Activated naive CD4-positive, alpha-beta T cell treated with anti-CD3 and anti-CD28 coated beads, Interleukin-2, amount 50 U/mL, for 16 hours (primary cell): ENCODE data around the gene SMARCE1.

Source experiments
- DNase-seq: peaks from one replicate; pipeline ENCODE4 v3.0.0-alpha.2; 2020

SMARCE1 gene

DNA sequence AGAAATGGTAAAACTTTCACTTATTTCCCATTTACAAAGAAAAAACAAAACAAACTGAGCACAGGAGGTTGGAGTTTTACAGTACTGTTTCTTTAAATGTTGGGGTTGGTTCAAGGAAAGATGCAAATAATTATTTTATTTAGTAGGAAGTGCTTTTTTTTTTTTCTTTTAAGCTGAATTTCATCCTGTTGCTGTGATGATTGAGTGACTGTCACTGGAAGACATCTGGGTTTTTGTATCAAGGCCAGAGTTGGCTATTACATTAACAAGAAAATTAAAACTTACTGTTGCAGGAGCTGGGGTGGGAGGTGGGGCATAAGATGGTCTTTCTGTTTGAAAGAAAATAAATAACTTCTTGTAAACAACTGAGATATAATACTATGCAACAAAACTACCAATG is 2.3 kb downstream of the SMARCE1 start:
- no peak for DNase-seq

DNA sequence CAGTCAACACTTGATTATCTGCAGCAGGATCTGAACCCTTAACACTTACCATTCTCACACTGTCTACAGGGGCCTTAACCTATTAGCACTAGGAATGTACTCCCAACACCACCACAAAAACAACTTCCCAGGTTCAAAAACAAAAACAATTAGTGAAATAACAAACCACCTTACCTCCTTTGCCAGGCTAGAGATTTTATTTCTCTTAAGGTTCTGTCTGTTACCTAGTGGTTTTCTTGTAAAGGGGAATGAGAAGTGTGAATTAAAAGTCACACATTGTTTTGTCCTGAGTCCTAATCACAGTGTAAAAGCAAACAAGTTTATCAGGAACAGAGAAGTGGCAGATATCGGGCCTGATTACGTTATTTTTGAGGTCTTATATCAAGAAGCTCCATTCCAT is 9.7 kb downstream of the SMARCE1 start:
- DNase-seq = no peak

DNA sequence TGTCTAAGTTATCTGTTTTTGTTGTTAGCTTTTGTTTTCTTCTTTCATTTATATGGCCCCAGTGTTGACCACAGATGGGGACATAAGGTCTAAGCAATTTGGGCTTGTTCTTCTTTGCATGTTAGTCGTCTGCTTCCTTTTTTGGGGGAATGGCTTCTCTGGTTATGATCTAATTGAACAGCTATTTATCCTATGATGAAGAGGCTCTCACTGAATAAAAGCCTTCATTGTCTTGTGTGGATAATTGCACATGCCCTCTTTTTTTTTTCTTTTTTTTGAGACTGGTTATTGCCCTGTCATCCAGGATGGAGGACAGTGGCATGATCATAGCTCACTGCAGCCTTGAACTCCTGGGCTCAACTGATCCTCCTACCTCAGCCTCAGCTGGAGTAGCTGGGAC is 13.7 kb downstream of the SMARCE1 start:
- DNase-seq = no peak

DNA sequence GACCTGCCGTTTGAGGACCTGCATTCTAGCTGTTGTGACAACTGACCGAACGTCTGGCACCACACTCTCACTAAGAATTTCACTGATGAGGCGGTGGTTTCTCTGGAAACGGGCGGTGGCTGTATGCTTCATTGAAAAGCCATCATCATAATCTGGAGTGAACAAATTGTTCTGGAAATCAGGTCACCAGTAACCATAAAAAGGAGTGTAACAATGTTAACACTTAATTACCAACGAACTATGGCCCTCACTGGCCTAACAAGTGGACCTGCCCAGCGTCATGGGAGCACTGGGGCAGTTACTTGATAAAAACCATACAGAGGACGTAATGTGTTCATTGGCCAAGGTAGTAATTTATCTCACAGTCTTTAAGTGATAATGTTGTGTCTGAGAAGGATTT is 15.4 kb downstream of the SMARCE1 start:
- no peak for DNase-seq

DNA sequence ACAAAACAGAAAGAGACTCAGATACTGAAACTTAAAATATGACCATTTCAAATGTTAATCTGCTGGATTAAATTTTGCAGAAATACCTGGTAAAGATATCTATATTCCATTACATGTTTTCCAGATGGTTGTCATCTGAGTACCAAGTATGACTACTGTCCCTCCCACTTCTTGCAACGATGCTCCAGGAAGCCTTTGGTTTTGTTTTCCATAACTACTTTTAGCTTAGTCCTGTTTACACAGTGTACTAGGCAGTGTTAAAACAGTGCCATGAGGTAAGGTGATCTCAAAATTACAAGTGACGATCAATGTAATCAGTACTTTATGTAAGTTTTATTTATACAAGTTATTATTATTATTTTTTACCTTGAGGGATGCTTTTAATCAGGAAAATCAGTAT is 17.8 kb downstream of the SMARCE1 start:
- no peak for DNase-seq

DNA sequence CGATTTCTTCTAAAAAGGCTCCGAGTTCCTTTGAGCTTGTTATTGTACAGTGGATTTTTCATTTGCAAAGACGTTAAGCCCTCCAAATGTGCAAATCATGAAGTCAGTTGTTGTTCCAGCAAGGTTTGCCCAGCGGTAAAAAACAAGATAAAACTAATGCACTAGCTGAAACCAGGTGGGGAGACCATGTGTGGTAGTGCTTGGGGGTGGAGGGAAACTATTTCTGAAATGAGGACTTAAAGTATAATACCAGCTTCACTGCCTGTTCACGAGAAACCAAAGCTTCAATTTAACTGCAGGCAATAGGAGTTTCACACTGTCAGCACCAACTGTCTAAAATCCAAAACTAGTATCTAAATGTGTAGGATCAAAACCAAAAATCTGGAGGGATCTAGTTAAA is 22.3 kb downstream of the SMARCE1 start:
- no peak for DNase-seq

DNA sequence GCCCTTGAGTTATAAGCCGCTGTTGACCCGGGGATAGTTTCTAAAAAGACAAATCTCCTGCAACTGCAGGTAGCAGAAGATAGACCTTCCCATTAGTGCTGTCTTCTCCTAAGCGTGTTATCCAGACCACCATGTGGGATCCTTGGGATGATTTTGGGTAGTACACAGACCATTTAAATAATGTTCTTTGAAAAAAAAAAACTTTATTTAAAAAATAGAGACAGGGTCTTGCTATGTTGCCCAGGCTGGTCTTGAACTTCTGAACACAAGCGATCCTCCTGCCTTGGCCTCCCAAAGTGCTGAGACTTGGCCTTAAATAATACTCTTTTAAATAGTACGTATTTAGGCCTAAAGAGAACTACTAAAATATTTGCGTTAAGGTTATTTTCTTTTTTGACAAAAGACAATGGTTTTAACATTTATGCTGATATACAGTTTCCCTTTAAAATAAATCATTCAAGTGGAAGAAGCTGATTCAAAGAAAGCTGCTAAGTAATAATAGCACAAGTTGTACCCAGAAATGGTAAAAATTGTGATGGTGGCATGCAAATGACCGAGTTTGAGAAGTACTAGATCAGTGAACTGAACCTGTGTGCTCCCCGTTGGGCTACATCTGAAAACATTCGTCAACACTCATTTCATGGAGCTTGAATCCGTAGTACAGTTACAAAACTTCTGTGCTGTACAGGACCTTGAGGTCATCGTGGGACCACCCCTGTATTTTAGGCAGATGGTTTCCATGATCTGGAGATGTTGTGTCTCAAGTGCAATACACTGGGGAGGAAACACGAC is 24.0 kb downstream of the SMARCE1 start:
- no peak for DNase-seq

DNA sequence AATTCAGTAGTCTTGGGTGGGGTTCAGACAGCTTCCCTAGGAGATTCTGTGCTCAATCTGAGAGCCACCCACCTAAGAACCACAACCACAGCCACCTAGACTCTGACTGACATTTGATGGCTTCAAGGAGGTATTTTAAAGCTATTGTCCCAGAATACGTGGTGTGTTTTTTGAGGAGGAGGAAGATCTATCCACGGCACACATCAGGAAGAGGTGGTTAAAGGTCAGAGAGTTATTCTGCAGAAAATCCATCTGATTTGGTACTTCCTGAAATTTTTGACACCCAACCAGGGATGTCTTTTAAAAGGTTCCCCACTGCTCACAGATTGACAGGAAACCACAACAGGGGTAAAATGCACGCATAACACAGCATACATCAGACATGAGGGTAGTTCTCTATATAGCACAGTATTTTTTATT is 25.1 kb downstream of the SMARCE1 start:
- DNase-seq = no peak

DNA sequence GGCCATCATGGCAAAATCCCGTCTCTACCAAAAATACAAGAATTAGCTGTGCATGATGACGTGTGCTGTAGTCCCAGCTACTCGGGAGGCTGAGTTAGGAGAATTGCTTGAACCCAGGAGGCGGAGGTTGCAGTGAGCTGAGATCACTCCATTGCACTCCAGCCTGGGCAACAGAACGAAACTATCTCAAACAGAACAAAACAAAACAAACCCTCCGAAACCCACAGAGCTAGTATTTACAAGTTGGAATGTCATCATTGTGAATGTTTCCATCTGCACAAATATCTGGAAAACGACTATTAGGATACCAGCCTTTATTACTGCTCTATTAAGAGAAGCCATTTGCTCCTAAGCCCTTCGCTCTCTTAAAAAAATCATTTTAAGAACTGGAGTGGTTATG is 26.0 kb downstream of the SMARCE1 start:
- DNase-seq = no peak

DNA sequence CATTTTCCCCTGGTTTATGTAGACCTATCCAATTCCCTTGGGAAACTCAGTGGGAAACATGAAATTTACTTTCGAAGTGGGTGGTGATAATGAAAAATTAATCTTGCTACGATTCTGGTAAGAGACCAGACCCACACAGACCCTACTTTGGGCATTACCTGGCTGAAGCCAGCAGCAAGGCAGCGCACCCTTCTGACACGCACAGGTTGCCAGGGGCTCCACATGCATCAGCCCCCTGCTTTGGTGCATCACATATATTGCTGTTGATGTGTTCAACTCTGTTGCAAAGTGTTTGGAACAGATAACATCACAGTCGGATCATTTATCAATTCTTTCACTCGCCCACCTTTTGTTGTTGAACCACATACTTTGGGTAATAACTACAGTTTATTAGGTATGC is 26.6 kb downstream of the SMARCE1 start:
- no peak for DNase-seq

DNA sequence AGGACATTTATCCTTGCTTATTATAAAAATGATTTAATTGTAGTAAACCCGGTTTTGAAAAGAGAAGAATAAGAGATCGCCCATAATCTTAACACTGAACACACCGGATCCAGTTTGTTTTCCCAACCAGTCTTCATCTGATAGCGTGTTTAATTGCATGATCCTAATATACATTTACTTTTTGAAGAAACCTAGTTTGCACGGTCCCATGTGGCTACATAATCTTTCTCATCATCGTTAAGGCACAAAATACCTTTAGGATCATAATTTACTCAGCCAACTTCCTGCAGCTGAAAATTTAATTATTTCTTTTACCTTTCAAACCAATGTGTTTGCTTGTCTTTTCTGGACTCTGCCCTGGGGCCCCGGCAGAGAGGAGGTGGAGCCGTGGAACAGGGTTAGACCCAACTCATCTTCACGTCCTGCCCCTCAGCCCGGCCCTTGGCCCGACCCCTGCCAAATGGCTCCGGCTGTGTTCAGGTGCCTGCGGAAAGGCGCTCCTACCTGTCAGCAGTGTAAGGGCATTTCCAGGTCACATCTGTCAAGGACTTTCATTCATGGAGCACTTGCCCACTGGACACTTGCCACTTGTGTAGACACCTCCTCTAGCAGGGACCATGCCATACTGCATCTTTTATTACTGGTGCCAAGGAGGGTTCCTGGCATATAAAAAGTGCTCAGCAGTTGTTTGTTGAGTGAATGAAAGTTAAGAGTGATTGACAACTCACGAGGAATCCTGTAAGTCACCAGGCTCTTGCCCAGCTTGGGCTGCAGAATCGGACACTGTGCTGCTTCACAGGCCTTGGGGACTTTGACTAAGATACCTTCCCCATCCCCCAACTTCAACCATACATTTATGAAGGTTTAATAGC is 28.6 kb downstream of the SMARCE1 start:
- no peak for DNase-seq

DNA sequence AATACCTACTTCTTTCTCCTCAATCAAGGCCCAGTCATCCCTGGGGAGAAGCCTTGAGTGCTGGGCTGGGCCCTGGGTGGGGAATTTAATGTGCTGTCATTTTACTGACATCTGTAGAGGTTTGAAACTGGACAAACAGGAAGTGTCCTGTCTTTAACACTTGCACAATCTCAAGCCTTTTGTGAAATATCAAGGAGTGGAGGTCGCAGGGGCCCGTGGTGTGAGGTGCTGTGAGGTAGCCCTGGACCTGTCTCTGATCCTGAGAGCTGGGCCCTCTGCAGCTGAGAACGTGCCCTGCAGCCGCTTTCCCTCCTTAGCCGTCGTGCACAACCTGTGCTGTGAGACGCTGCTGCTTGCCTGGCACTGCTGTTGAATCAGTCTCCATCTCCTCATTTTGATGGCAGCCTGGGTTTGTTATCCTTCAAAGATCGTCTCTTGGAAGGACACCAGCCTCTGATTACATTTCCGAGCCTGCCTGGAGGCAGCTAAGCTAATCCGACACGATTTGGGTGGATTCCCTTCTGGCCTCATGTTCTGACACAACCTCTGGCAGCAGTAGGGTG is 29.9 kb downstream of the SMARCE1 start:
- DNase-seq = no peak

DNA sequence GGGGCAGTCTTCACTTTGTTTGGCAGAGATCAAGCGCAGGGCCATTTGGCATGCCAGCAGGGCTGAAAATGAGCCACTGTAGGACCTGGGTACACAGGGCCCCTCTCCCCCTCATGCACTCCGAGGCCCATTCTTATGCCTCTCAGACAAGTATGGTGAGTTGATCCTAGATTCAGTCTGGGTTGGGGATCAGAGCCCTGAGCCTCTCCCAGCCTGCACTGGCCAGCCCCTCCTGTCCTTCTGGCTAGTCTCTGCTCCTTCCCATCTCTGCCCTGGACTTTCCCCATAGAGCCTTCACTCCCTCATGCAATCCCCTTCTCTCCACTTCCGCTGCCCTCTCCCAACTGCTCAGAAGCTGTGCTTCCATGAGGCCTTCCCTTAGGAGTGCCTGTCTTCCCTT is 31.0 kb downstream of the SMARCE1 start:
- no peak for DNase-seq

DNA sequence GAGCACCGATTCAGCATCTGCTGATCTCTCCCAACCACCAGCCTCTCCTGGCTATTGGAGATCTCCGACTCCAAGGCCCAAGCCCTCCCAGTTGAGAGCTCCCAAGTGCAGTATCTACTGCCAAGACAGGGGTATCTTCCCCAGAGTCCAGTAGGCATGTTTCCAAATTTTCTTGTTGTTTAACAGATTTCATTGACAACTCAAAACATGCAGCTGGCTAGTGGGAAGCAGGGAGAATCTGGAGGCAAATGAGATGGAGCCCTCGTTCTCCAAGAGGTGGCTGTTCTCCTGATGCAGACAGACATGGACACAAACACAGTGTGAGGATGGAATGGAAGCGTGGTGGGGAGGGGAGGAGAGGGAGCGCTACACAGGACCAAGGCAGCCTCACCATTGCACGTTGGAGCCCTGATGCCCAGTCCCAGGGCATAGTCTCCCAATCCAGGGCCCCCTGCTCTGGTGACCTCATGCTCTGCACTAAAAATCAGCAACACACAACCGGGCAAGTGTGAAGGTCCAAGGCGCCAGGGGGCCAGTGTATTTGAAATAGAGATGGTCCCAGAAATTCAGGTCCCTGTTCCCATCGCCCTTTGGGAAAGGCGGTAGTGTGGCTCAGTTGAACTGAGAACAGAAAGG is 31.7 kb downstream of the SMARCE1 start:
- no peak for DNase-seq

DNA sequence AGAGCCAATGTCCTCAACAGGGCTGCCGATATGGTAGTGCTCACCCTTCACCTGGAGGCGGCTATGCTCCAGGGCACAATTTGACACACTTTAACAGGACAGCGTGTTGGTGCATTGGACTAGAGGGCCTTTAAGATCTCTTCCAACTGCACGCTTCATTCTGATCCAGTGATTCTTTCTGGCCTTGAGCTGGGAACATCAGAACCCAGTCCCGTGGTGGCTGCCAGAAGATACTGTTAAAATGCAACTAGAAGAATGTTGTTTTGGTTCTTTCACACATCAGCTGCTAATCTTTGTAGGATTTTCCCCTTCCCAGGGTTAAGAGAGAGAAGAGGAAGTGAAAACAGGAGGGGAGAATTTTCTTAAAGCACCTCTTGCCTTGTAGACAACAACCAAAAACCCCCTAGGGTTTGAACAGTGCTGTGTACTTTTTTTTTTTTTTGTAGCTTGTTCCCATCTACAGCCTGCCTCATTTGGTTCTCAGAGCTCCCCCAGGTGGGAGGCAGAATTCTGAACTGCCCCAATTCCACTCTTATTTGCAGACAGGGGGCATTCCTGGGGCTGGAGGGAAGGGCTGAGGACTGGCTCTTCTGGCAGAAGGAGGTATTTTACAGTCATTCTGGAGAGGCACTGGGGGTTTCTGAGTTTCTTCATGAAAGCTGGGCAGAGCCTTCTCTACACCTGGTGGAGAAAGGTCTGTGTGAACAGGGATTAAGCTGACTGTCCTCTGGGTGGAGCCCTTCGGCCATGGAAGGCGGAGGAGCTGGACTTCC is 32.4 kb downstream of the SMARCE1 start:
- no peak for DNase-seq

DNA sequence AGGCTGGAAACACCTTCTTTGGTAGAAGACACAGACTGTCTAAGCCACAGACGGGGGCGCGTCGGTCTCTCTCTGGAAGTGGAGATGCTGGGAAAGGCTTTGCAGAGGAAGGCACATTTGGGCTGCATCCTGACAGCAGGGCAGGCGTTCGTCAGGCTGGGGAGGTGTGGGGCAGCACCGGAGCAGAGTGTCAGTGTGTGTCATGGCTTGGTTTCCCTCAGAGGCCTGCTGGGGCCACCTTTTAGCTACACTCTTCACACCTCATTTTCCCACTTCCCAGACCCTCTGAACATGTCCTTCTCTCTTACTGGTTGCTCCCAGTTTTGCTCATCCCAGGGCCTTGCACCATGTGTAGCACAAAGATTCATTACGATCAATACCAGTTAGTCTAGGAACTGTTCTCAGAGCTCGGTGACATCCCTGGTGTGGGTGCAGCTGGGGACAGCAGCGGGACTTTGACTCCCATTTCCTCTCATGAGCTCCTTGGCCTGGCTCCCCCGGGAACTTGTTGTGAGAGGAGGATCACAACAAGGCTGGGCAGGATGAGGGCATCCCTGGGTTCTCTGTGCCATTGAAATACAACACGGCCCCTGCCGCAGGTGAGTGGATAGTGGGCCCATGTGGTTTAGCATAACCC is 33.1 kb downstream of the SMARCE1 start:
- DNase-seq = no peak

DNA sequence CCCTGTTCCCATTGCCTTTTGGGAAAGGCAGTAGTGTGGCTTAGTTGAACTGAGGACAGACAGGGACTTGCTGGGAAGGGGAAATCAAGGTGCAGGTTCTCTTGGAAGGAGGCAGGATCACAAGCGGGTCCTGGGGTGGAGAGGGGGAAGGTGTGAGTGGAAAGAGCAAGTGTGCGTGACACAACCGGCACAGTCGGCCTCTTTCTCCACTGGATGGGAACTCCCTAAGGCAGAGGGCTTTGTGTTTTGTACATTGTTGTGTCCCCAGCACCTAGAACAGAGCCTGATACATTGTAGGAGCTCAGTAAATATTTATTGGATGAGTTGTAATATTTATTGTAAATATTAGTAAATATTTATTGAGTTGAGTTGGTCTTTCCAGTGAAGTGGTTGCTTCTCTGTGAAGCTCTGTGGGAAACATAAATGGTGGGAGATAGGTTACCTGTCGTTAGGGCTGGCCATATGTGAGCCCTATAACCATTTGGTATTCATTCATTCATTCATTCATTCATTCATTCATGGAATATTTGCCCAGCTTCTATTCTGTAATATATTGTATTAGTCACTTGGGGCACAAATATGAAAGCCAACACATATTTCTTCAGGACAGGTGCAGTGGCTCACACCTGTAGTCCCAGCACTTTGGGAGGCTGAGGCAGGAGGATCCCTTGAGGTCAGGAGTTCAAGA is 34.0 kb downstream of the SMARCE1 start:
- no peak for DNase-seq

DNA sequence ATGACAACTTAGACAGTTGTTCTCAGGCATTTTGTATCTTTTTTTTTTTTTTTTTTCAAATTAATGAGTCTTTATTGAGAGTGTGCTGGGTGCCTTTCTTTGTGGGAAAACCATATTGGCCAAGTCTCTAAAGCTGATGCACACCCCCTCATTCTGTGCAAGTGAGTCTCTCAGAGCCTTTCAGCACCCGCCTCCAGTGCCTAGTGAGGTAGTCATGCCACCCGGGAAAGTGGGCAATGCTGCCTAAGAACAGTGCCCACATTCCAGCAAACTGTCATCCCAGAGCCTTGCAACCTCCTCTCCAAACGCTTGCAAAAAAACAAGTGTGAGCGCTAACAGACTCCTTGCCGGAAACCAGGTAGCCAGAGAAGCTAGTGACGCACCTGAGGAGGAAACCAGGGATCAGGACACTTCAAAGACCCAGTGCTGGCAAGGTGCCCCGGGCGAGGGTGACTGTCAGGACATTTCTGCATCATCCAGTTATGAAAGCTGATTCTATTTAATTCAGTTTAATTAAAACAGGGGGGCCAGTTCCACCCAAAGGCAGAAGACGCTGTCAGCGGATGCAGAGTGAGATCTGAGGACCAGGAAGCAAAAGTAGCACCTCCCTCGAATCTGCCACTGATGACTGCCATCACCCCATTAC is 34.9 kb downstream of the SMARCE1 start:
- peak; percentile 66 for DNase-seq

DNA sequence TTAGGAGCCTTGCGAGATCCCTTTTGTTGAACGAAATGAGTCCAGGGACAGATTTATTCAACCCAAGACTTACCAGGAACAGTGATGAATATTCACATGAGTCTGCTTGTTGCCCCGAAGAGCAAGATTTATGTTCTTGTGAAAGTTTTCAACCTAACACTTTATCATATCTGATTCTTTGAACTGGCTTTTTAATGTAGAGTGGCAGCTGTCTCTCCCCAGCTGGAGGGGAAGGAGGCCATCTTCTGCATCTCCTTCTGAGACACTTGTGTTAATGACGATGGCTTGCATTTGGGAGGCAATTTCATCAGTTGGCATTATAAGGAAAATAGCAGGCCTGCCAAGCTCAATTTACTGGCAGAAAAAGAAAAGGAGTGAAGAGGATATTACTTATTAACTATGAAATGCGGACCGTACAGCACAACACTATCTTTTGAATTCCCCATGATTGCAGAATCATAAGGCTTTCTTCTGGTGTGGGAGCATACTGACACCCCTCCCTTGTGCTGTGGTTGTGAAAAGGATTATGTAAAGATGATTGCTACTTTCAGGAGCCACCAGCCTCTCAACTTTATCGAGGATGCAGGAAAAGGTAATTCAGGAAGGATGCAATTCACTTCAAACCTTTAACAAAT is 35.7 kb downstream of the SMARCE1 start:
- no peak for DNase-seq

DNA sequence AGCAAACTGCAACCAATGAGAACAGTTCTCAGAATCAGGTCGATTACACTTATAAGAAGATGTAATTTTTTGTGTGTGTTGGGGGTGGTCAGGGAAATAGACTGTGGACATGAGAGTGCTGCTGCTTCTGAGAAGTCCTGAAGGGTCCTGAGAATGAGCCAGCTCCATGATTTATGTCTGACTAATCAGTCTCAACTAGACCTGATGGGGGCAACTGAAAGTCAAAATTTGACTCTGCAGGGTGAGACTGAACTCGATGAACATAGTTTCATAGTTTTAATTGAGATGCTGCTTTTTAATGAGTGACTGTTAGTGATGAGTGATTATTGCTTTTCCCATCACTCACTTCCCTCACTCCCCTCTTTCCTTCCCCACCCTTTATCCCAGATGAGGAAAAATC is 37.3 kb downstream of the SMARCE1 start:
- DNase-seq = no peak
